Measurements from ENCODE around the gene PHACTR3.
"Not testable (repeated sequence)": the region's sequence is repeated elsewhere in the genome, so short reads cannot be mapped to it uniquely, and the experiment has no call there.

Gene PHACTR3

DNA sequence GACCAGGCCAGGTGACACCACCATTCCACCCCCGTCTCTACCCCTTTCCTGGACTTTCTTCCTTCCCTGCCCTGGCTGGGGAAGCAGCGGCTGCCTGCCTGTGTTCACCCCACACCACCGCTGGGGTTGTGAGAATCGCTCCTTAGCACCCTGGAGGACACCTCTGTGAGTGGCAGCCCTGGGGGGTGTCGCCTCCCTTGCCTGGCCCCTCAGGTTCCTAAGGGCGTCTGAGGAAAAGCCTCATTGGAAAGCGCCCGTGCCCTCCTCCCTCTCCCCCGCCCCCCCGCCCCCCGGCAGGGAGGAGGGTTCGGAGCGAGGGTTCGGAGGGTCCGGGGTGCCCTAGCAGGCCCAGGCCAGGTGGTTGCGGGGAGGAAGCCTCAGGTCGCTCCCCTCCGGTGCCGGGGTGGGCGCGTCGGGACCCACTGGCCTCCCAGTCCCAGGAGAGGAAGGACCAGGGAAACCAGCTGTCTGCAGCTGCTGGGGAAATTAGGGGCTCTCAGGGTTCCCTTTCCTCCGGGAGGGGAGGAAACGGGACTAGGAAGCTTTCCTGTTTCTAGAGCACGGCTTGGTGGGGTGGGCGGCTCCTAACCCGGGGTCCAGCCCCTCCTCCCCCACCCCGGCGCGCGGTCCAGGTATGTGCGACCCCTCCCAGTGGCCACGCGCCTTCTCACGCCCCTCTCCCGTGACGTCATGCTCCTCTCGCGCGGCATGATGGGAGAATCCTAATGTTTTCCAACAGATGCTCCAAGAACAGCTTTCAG, at the start of gene PHACTR3:
PHACTR3 (plus strand) TSS at position 760 of the 761 bp plus-strand sequence. CDS start 475 bp downstream, outside the sequence.
- H3K4me3 ChIP-seq (ENCODE audit: low read depth, low read length) = no peak within 1 kb of the TSS
- TF ChIP-seq, protein P1, sequence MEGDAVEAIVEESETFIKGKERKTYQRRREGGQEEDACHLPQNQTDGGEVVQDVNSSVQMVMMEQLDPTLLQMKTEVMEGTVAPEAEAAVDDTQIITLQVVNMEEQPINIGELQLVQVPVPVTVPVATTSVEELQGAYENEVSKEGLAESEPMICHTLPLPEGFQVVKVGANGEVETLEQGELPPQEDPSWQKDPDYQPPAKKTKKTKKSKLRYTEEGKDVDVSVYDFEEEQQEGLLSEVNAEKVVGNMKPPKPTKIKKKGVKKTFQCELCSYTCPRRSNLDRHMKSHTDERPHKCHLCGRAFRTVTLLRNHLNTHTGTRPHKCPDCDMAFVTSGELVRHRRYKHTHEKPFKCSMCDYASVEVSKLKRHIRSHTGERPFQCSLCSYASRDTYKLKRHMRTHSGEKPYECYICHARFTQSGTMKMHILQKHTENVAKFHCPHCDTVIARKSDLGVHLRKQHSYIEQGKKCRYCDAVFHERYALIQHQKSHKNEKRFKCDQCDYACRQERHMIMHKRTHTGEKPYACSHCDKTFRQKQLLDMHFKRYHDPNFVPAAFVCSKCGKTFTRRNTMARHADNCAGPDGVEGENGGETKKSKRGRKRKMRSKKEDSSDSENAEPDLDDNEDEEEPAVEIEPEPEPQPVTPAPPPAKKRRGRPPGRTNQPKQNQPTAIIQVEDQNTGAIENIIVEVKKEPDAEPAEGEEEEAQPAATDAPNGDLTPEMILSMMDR (IDR thresholded peaks at IDR 0.05; ENCODE audit: low read depth, low read length, missing control alignments) = no peak
- no peak for DNase-seq (ENCODE audit: low read depth)

- H3K4me3 ChIP-seq (ENCODE audit: low read depth, low read length); DNase-seq (ENCODE audit: low read depth): not testable (repeated sequence)
Observed at GRCh38 chr20:59557733-59558529, 46.4 kb upstream of the PHACTR3 start.

GRCh38 chr20:59559024-59559817, 45.1 kb upstream of the PHACTR3 start:
- DNase-seq (ENCODE audit: low read depth) = no peak
- TF ChIP-seq, protein P1 (IDR thresholded peaks at IDR 0.05; ENCODE audit: low read depth, low read length, missing control alignments) = no peak

GRCh38 chr20:59559863-59560262, 44.5 kb upstream of the PHACTR3 start:
- no peak for DNase-seq (ENCODE audit: low read depth)
- H3K4me3 ChIP-seq (ENCODE audit: low read depth, low read length) = no peak overlapping the region
- TF ChIP-seq, protein P1 (IDR thresholded peaks at IDR 0.05; ENCODE audit: low read depth, low read length, missing control alignments) = no peak

More at GRCh38 chr20:59559024-59559817, 45.1 kb upstream of the PHACTR3 start:
- no peak overlapping the region for H3K4me3 ChIP-seq (ENCODE audit: low read depth, low read length)

DNA sequence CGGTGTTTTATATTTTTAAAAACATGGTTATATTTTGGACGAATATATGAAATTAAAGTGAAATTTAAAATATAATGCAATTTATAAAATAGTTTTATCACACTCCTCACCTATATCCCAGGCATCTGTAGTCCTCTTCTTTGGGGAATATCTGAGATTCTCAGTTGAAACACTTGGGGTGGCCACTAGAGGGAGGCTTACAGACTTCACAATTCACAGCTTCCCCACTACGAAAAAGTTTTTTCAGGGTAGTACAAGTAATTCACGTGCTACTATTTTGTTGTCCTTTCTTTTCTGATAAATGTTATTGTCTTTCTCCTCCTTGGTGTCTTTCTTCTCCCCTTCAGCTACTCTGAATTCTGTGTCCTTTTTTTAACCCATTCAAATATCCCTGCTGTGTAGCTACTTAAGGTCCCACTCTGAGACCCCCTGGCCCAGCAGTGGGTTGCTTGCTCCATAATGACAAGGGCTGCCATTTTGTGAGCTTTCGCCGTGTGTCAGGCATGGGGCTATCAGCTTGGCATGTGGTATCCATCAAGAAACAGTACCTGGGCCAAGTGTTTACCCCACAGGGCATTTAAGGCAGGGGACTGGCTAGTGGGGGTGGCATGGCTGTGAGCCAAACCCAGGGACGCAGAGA, 43.6 kb upstream of the PHACTR3 start:
- no peak overlapping the region for H3K4me3 ChIP-seq (ENCODE audit: low read depth, low read length)
- TF ChIP-seq, protein P1 (IDR thresholded peaks at IDR 0.05; ENCODE audit: low read depth, low read length, missing control alignments) = peak; percentile 64
- no peak for DNase-seq (ENCODE audit: low read depth)

GRCh38 chr20:59561228-59561605, 43.1 kb upstream of the PHACTR3 start:
- TF ChIP-seq, protein P1 (IDR thresholded peaks at IDR 0.05; ENCODE audit: low read depth, low read length, missing control alignments) = no peak
- no peak for DNase-seq (ENCODE audit: low read depth)
- no peak overlapping the region for H3K4me3 ChIP-seq (ENCODE audit: low read depth, low read length)

Measured in GM12864 (cell line).